Measurements from ENCODE around the gene TPR. TPM values are rescaled to one million over a fixed set of nuclear protein-coding genes. Genes with fewer than 3 reads are reported as not detected.

Gene TPR
- polyA plus RNA-seq, 1 donor (not counting 4 experiments of a cell fraction or from before 2014, with no cell fraction given), result 46.8 TPM

- Histone ChIP-seq H3K4me2 (ENCODE audit: control insufficient read depth, extremely low read depth, insufficient read depth, low read depth, low read length) (no peak overlapping the region), H3K27ac (ENCODE audit: control insufficient read depth, insufficient read depth, low read length) (no peak overlapping the region), H3K9me3 (ENCODE audit: control insufficient read depth, low read depth, low read length) (no peaks in the 10 kb centered on the region), H2AFZ (ENCODE audit: control insufficient read depth, low read length) (no peak overlapping the region), H3K4me1 (ENCODE audit: control insufficient read depth, extremely low read depth, insufficient read depth, low read length) (no peaks in the 10 kb centered on the region), H3K27me3 (ENCODE audit: control insufficient read depth, extremely low read depth, insufficient read depth, low read length) (no peaks in the 10 kb centered on the region), H4K20me1 (ENCODE audit: control insufficient read depth, extremely low read depth, insufficient read depth, low read length) (no peaks in the 10 kb centered on the region), H3K4me3 (ENCODE audit: control insufficient read depth in 2 of 3, extremely low read depth in 1 of 3, insufficient read depth in 2 of 3, low read depth in 1 of 3, low read length in 3 of 3) (no peak overlapping the region), H3K36me3 (ENCODE audit: control insufficient read depth in 2 of 2, extremely low read depth in 1 of 2, insufficient read depth in 2 of 2, low read length in 2 of 2) (no peaks in the 10 kb centered on the region), H3K79me2 (ENCODE audit: control insufficient read depth, insufficient read depth, low read length) (no peaks in the 10 kb centered on the region), H3K9ac (ENCODE audit: control insufficient read depth, extremely low read depth, insufficient read depth, low read length) (no peak overlapping the region), H3K9me1 (ENCODE audit: control insufficient read depth, extremely low read depth, insufficient read depth, low read length) (no peaks in the 10 kb centered on the region)
- dilution Hi-C loops (cut with MboI; ENCODE audit: extremely low pct_ligation_motif_present, low sequenced_read_pairs), result no loop called here
- no peak for FAIRE-seq
- no peak for DNase-seq (ENCODE audit: low read depth, low spot score)
- no peak for TF ChIP-seq CTCF (optimal IDR thresholded peaks at IDR 0.05 in 1 of 3, IDR thresholded peaks at IDR 0.05 in 1 of 3, conservative IDR thresholded peaks at IDR 0.05 in 1 of 3; ENCODE audit: extremely low read depth in 1 of 3, insufficient read depth in 2 of 3, low read length in 3 of 3)
- TF ChIP-seq EZH2 (IDR thresholded peaks at IDR 0.05; ENCODE audit: low read length), result no peak
Measured at GRCh38 chr1:186289943-186290545, 85.0 kb downstream of the TPR start.

- Histone ChIP-seq H3K27ac (ENCODE audit: control insufficient read depth, insufficient read depth, low read length) (no peak overlapping the region), H3K4me3 (ENCODE audit: control insufficient read depth in 2 of 3, extremely low read depth in 1 of 3, insufficient read depth in 2 of 3, low read depth in 1 of 3, low read length in 3 of 3) (no peak overlapping the region), H3K27me3 (ENCODE audit: control insufficient read depth, extremely low read depth, insufficient read depth, low read length) (no peaks in the 10 kb centered on the region), H2AFZ (ENCODE audit: control insufficient read depth, low read length) (no peak overlapping the region), H3K4me2 (ENCODE audit: control insufficient read depth, extremely low read depth, insufficient read depth, low read depth, low read length) (no peak overlapping the region), H3K4me1 (ENCODE audit: control insufficient read depth, extremely low read depth, insufficient read depth, low read length) (no peaks in the 10 kb centered on the region), H4K20me1 (ENCODE audit: control insufficient read depth, extremely low read depth, insufficient read depth, low read length) (no peaks in the 10 kb centered on the region), H3K79me2 (ENCODE audit: control insufficient read depth, insufficient read depth, low read length) (no peaks in the 10 kb centered on the region), H3K9me3 (ENCODE audit: control insufficient read depth, low read depth, low read length) (no peaks in the 10 kb centered on the region), H3K9ac (ENCODE audit: control insufficient read depth, extremely low read depth, insufficient read depth, low read length) (no peak overlapping the region), H3K36me3 (ENCODE audit: control insufficient read depth in 2 of 2, extremely low read depth in 1 of 2, insufficient read depth in 2 of 2, low read length in 2 of 2) (no peaks in the 10 kb centered on the region), H3K9me1 (ENCODE audit: control insufficient read depth, extremely low read depth, insufficient read depth, low read length) (no peaks in the 10 kb centered on the region)
- FAIRE-seq (no peak), DNase-seq (ENCODE audit: low read depth, low spot score) (no peak)
- TF ChIP-seq CTCF (optimal IDR thresholded peaks at IDR 0.05 in 1 of 3, IDR thresholded peaks at IDR 0.05 in 1 of 3, conservative IDR thresholded peaks at IDR 0.05 in 1 of 3; ENCODE audit: extremely low read depth in 1 of 3, insufficient read depth in 2 of 3, low read length in 3 of 3), result no peak
- TF ChIP-seq EZH2 (IDR thresholded peaks at IDR 0.05; ENCODE audit: low read length), result no peak
- dilution Hi-C loops (cut with MboI; ENCODE audit: extremely low pct_ligation_motif_present, low sequenced_read_pairs), result no loop called here
Measured at GRCh38 chr1:186286615-186287315, 88.3 kb downstream of the TPR start.

All from keratinocyte (primary cell).